Camera-type eye (tissue), 1 donor: ENCODE results near the gene CDAN1. TPM values are rescaled to one million over a fixed set of nuclear protein-coding genes. Genes with fewer than 3 reads are reported as not detected.

Source experiments
- total RNA-seq: library from RNA; depleted of rRNA; stranded (reverse); fragments of >200 nt; gene quantifications from one replicate; pipeline ENCODE4 v1.2.3, GENCODE V29; 2014

The CDAN1 gene
- 22.0 TPM for total RNA-seq

GRCh38 chr15:42736793-42737528, at the start of gene CDAN1:
Gene CDAN1 (minus strand): TSS chr15:42737128. CDS start chr15:42737102, 26 bp downstream.

Other genes starting within 250 kb of the CDAN1 start
- 121 TPM for gene ZNF106, start 246.0 kb downstream of the CDAN1 start, total RNA-seq
- gene SNAP23, start 241.5 kb downstream of the CDAN1 start, total RNA-seq, result 52.8 TPM
- gene LRRC57, start 188.3 kb downstream of the CDAN1 start, total RNA-seq, result 43.7 TPM
- gene HAUS2, start 188.3 kb downstream of the CDAN1 start, total RNA-seq, result 46.1 TPM
- 40.4 TPM for gene STARD9, start 161.5 kb downstream of the CDAN1 start, total RNA-seq
- gene TTBK2, start 183.7 kb upstream of the CDAN1 start, total RNA-seq, result 37.6 TPM